ENCODE results near the gene RNF144A.

DNA sequence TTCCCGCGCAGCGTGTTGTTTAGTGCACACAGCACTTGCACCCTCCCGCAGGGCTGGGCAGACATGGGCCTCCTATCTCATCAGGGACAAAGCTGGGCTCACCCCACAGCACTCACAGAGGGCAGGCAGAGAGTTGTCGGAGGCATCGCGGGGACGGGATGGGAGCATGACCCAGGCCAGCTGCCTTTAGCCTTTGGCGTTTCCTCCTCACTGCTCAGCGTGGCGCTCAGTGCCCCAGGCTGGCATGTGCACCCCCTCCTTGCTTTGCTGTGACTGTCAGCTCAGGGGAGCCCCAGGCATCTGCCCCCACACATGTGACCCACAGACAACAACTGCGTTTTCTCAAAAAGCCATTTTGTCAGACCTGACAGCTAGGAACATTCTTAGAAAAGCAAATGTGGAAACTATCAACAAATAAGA, 101.1 kb downstream of the RNF144A start:
- TF ChIP-seq YY1 (IDR thresholded peaks at IDR 0.05; ENCODE audit: insufficient read depth, insufficient read length) (no peak), SUZ12 (IDR thresholded peaks at IDR 0.05; ENCODE audit: extremely low read depth, insufficient read depth, insufficient read length) (no peak), ZNF274 (IDR thresholded peaks at IDR 0.05; ENCODE audit: low read depth, low read length) (no peak)

Measured in NT2/D1 (cell line).